Tibial nerve (tissue), 4 donors: ENCODE data around the gene BMP7. TPM values are rescaled to one million over a fixed set of nuclear protein-coding genes. Genes with fewer than 3 reads are reported as not detected.

Source experiments
- DNase-seq, 2 donors: peaks; one replicate each; pipeline ENCODE4 v3.0.0-alpha.2; 2019; ENCODE audit warnings: low spot score in 2 of 2
- H3K27ac ChIP-seq, 4 donors: fragments of 200-600 bp; sonication (generic) in 3 of 4; one replicate each; pipeline ENCODE4 v1.5.1; 2017 to 2019; ENCODE audit warnings: mild to moderate bottlenecking in 1 of 4
- H3K27me3 ChIP-seq, 2 donors: fragments of 200-600 bp; sonication (generic) in 1 of 2; one replicate each; pipeline versions ENCODE4 v1.5.1 to v1.6.0; 2017 to 2019
- H3K36me3 ChIP-seq, 3 donors: fragments of 200-600 bp; sonication (generic); one replicate each; pipeline ENCODE4 v1.5.1; 2018 to 2019
- H3K4me1 ChIP-seq, 4 donors: fragments of 200-600 bp; sonication (generic) in 3 of 4; one replicate each; pipeline ENCODE4 v1.5.1; 2017 to 2019
- H3K4me3 ChIP-seq, 4 donors: fragments of 200-600 bp; sonication (generic) in 3 of 4; one replicate each; pipeline ENCODE4 v1.5.1; 2017 to 2019; ENCODE audit warnings: mild to moderate bottlenecking in 1 of 4, moderate library complexity in 1 of 4
- H3K9me3 ChIP-seq, 4 donors: fragments of 200-600 bp; sonication (generic) in 3 of 4; one replicate each; pipeline ENCODE4 v1.5.1; 2017 to 2019
- EP300 ChIP-seq, 2 donors: sonication (generic); formaldehyde crosslinking; IDR thresholded peaks; one replicate each; pipeline ENCODE4 v1.6.1; 2017; ENCODE audit warnings: antibody characterized with exemption in 2 of 2, mild to moderate bottlenecking in 1 of 2
- POLR2A ChIP-seq, 2 donors: fragments of 450-650 bp; IDR thresholded peaks; one replicate each; pipeline ENCODE4 v1.6.1; 2017; ENCODE audit warnings: antibody characterized with exemption in 2 of 2, mild to moderate bottlenecking in 2 of 2, moderate library complexity in 2 of 2
- WGBS, 2 donors: methylation state at CpG; one replicate each; pipeline ENCODE4 v1.1.5; 2018; 5-methylcytosine and 5-hydroxymethylcytosine counted together
- total RNA-seq, 4 donors: library from RNA; depleted of rRNA; stranded (reverse); fragments of >200 nt; gene quantifications; one replicate each; pipeline ENCODE4 v1.1.0, GENCODE V29; 2016
- TF ChIP-seq, protein P1 (sequence below), 5 experiments: fragments of 200-600 bp in 3 of 5; fragments of 450-650 bp in 2 of 5; sonication (generic) in 3 of 5; IDR thresholded peaks; one replicate each; pipeline ENCODE4 v1.5.1; 2016 to 2019; ENCODE audit warnings: antibody characterized with exemption in 5 of 5, mild to moderate bottlenecking in 3 of 5, moderate library complexity in 2 of 5

Gene BMP7
- total RNA-seq, 4 donors from 2014 or later = 11.7 to 14.2 (median 13.4) TPM

DNA sequence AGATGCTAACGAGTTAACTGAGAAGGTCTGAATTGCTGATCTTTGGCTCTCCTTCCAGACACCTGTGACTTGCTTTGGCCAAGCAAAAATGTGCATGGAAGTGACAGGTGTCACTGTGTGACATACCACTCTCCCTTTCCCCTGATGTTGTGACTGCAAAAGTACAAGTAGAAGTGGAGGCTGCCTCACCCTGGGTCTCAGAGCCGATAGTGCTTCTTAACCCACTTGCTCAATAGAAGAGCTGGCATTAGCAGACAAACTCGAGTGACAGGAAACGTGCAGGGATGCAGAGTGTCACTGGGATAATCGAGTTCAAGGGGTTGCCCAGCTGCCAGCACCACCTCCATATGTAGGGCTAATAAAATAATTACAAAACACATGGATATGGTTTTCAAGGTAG, 46.8 kb upstream of the BMP7 start:
- no peaks in the 10 kb centered on the region for H3K36me3 ChIP-seq
- no peaks in the 10 kb centered on the region for H3K27me3 ChIP-seq
- H3K27ac ChIP-seq = no peak overlapping the region
- H3K4me1 ChIP-seq = no peaks in the 10 kb centered on the region
- 64 to 65% methylated on average over 5 of the region's 5 CpGs for WGBS, 2 donors
- DNase-seq = no peak
- no peak for TF ChIP-seq POLR2A (IDR thresholded peaks at IDR 0.05)
- TF ChIP-seq, protein P1, sequence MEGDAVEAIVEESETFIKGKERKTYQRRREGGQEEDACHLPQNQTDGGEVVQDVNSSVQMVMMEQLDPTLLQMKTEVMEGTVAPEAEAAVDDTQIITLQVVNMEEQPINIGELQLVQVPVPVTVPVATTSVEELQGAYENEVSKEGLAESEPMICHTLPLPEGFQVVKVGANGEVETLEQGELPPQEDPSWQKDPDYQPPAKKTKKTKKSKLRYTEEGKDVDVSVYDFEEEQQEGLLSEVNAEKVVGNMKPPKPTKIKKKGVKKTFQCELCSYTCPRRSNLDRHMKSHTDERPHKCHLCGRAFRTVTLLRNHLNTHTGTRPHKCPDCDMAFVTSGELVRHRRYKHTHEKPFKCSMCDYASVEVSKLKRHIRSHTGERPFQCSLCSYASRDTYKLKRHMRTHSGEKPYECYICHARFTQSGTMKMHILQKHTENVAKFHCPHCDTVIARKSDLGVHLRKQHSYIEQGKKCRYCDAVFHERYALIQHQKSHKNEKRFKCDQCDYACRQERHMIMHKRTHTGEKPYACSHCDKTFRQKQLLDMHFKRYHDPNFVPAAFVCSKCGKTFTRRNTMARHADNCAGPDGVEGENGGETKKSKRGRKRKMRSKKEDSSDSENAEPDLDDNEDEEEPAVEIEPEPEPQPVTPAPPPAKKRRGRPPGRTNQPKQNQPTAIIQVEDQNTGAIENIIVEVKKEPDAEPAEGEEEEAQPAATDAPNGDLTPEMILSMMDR (IDR thresholded peaks at IDR 0.05) = no peak
- no peak for TF ChIP-seq EP300 (IDR thresholded peaks at IDR 0.05)
- no peaks in the 10 kb centered on the region for H3K9me3 ChIP-seq
- no peak overlapping the region for H3K4me3 ChIP-seq

- no peaks in the 10 kb centered on the region for H3K36me3 ChIP-seq
- no peak overlapping the region for H3K4me3 ChIP-seq
- H3K4me1 ChIP-seq = no peaks in the 10 kb centered on the region
- TF ChIP-seq EP300 (IDR thresholded peaks at IDR 0.05) (no peak), POLR2A (IDR thresholded peaks at IDR 0.05) (no peak)
- TF ChIP-seq, protein P1 (IDR thresholded peaks at IDR 0.05) = no peak
- H3K27me3 ChIP-seq = no peaks in the 10 kb centered on the region
- H3K27ac ChIP-seq = no peak overlapping the region
- DNase-seq = no peak
- WGBS, 2 donors = 92 to 94% methylated on average over 6 of the region's 6 CpGs
- no peaks in the 10 kb centered on the region for H3K9me3 ChIP-seq
These were observed 45.7 kb upstream of the BMP7 start for GRCh38 chr20:57312138-57312537.

GRCh38 chr20:57310821-57311514, 44.5 kb upstream of the BMP7 start:
- no peak for DNase-seq
- WGBS, 2 donors = 95 to 98% methylated on average over 11 of the region's 11 CpGs
- H3K4me3 ChIP-seq = no peak overlapping the region
- no peaks in the 10 kb centered on the region for H3K27me3 ChIP-seq
- H3K4me1 ChIP-seq = no peaks in the 10 kb centered on the region
- TF ChIP-seq POLR2A (IDR thresholded peaks at IDR 0.05) (no peak), EP300 (IDR thresholded peaks at IDR 0.05) (no peak)
- TF ChIP-seq, protein P1 (IDR thresholded peaks at IDR 0.05) = no peak
- no peaks in the 10 kb centered on the region for H3K9me3 ChIP-seq
- H3K27ac ChIP-seq = no peak overlapping the region
- no peaks in the 10 kb centered on the region for H3K36me3 ChIP-seq

DNA sequence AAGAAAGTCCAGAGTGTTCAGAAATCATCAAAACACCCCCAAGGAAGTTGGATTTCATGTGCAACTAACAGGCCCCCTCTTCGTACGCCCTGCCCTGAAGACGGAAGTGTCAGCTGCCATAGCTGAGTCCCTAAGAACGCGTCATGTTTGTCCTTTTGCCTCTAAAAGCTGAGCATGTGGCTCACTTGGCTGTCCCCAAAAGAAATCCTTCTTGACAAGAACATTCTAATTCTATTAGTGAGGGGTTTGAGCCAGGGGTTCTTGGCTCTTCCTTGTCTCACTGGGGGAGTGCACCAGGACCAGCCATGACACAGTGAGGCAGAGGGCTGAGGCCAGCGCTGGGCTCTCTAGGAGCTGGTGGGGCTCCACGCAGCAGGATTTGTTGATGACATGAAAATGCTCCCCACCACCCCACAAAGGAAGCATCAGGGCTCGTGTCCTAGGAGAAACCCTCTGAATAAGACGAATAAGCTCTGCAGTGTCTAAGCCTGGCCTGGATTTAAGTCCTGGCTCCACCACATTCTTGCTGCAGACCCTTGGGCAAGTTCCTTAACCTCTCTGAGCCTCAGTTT, 43.2 kb upstream of the BMP7 start:
- Histone ChIP-seq H3K27me3 (no peaks in the 10 kb centered on the region), H3K9me3 (no peaks in the 10 kb centered on the region), H3K4me1 (no peaks in the 10 kb centered on the region), H3K4me3 (no peak overlapping the region), H3K36me3 (no peaks in the 10 kb centered on the region), H3K27ac (no peak overlapping the region)
- WGBS, 2 donors = 71 to 78% methylated on average over 9 of the region's 9 CpGs
- no peak for DNase-seq
- TF ChIP-seq, protein P1 (IDR thresholded peaks at IDR 0.05) = no peak
- TF ChIP-seq POLR2A (IDR thresholded peaks at IDR 0.05) (no peak), EP300 (IDR thresholded peaks at IDR 0.05) (no peak)

DNA sequence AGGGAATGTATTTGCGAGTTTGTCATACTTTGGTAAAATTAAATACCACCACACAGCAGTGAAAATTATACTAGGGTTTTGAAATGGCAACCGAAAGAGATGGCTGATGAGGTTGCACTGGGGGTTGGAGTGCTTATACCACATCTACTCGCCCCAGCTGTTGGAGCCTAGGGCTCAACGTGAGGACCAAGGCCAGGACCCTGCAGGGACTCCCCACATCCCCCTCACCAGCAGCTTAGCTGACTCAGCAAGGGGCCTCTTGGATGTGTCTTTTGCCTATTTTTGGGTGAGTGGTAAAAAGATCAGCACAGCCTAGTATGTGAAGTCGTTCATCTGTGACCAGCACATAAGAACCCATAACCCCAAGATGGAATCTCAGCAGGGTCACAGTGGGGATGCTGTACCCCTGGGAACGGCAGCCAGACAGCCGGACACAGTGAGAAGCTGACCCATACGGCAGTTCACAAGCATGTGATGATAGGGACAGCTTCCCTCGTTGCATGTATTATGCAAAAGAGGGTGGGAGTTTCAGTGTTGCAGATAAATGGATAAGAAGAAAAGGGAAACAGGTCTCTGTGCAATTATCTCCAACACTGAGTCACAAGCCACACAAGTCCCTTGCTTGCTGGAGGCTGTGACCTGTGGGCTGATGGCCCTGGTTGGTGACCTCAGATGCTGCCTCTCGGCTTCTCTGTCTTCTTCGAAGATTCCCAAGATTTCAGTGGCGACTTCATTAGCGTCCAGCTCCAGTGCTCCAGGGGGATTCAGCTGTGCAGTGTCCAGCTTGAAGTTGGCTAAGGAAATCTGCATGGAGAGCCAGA, 42.2 kb upstream of the BMP7 start:
- no peak overlapping the region for H3K4me3 ChIP-seq
- no peak for DNase-seq
- 53% methylated on average over 13 of the region's 13 CpGs for WGBS, 2 donors

More for the DNA sequence above, 42.2 kb upstream of the BMP7 start:
- Histone ChIP-seq H3K4me1 (no peaks in the 10 kb centered on the region), H3K9me3 (no peaks in the 10 kb centered on the region), H3K27ac (no peak overlapping the region), H3K27me3 (no peaks in the 10 kb centered on the region), H3K36me3 (no peaks in the 10 kb centered on the region)
- TF ChIP-seq EP300 (IDR thresholded peaks at IDR 0.05) (no peak), POLR2A (IDR thresholded peaks at IDR 0.05) (no peak)
- TF ChIP-seq, protein P1 (IDR thresholded peaks at IDR 0.05) = no peak
